Smooth muscle cell (in vitro differentiated cells): ENCODE results near the gene CDKAL1. TPM values are rescaled to one million over a fixed set of nuclear protein-coding genes. Genes with fewer than 3 reads are reported as not detected.

Experiments
- DNase-seq: peaks from one replicate; lab custom pipeline; 2025; ENCODE audit not compliant: unreplicated experiment; lab: John Stamatoyannopoulos, UW
- H2AFZ ChIP-seq: fragments of 200-600 bp; sonication (generic); 2 replicates; pipeline ENCODE4 v1.6.0; 2016; ENCODE audit warnings: antibody characterized with exemption, low read depth, mild to moderate bottlenecking
- H3F3A ChIP-seq: fragments of 200-600 bp; sonication (generic); 2 replicates; pipeline ENCODE4 v1.6.0; 2017; ENCODE audit warnings: antibody characterized with exemption, low read depth
- H3K27ac ChIP-seq: fragments of 200-600 bp; sonication (generic); 2 replicates; pipeline ENCODE4 v1.5.1; 2016; ENCODE audit warnings: low read depth, mild to moderate bottlenecking
- H3K27me3 ChIP-seq: fragments of 200-600 bp; sonication (generic); 2 replicates; pipeline ENCODE4 v1.6.1; 2016; ENCODE audit warnings: low read depth, mild to moderate bottlenecking
- H3K36me3 ChIP-seq: fragments of 200-600 bp; sonication (generic); 2 replicates; pipeline ENCODE4 v1.5.1; 2016; ENCODE audit warnings: low read depth
- H3K4me1 ChIP-seq: fragments of 200-600 bp; sonication (generic); 2 replicates; pipeline ENCODE4 v1.5.1; 2016; ENCODE audit warnings: low read depth
- H3K4me2 ChIP-seq: fragments of 200-600 bp; sonication (generic); 2 replicates; pipeline ENCODE4 v1.6.0; 2016; ENCODE audit warnings: mild to moderate bottlenecking
- H3K4me3 ChIP-seq: fragments of 200-600 bp; sonication (generic); 2 replicates; pipeline ENCODE4 v1.5.1; 2016; ENCODE audit warnings: mild to moderate bottlenecking
- H3K79me2 ChIP-seq: fragments of 200-600 bp; sonication (generic); 2 replicates; pipeline ENCODE4 v1.6.0; 2016; ENCODE audit warnings: low read depth, mild to moderate bottlenecking
- H3K9ac ChIP-seq: fragments of 200-600 bp; sonication (generic); 2 replicates; pipeline ENCODE4 v1.6.0; 2016; ENCODE audit warnings: low read depth
- H3K9me3 ChIP-seq: fragments of 200-600 bp; sonication (generic); replicated peaks from 2 replicates; pipeline ENCODE4 v1.5.1; 2016; ENCODE audit warnings: low read depth
- H4K20me1 ChIP-seq: fragments of 200-600 bp; sonication (generic); 2 replicates; pipeline ENCODE4 v1.6.0; 2016; ENCODE audit warnings: low read depth
- CTCF ChIP-seq: fragments of 200-600 bp; sonication (generic); IDR thresholded peaks from 2 replicates; pipeline ENCODE4 v1.5.1; 2017; ENCODE audit warnings: borderline replicate concordance, mild to moderate bottlenecking, antibody characterized with exemption; ENCODE audit not compliant: insufficient read depth, poor library complexity, severe bottlenecking
- WGBS: methylation state at CpG from one replicate; pipeline ENCODE4 v1.1.7; 2016; ENCODE audit warnings: low lambda C conversion rate; 5-methylcytosine and 5-hydroxymethylcytosine counted together
- polyA plus RNA-seq: library from polyadenylated mRNA; unstranded; fragments of >200 nt; fragmentation: Nextera tagmentation; extraction: Ambion mirVana; gene quantifications from 2 replicates; pipeline ENCODE4 v1.2.1, GENCODE V29; 2016
- total RNA-seq: library from RNA; depleted of rRNA; stranded (reverse); fragments of >200 nt; gene quantifications from 2 replicates; pipeline ENCODE4 v1.2.3, GENCODE V29; 2014

The CDKAL1 gene
- total and polyA plus RNA-seq, 2 experiments from 2014 or later = 16.5 to 16.6 TPM

- no peak for TF ChIP-seq CTCF
- no peaks in the 10 kb centered on the region for H3F3A ChIP-seq
- WGBS = 91% methylated on average over 3 of the region's 3 CpGs
Observed at GRCh38 chr6:21202521-21202920, 668.3 kb downstream of the CDKAL1 start.

DNA sequence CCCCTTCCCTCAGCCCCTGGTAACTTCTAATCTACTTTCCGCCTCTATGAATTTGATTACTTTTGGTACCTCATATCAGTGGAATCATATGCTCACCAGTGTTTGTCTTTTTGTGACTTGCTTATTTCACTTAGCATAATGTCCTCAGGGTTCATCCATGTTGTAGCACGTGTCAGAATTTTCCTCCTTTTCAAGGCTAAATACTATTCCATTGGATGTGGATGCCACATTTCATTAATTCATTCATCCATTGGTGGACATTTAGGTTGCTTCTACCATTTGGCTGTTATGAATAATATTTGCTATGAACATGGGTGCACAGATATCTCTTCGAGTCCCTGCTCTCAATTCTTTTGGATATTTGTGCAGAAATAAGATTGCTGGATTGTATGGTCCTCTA lies 670.7 kb downstream of the CDKAL1 start:
- DNase-seq = no peak
- no peak for TF ChIP-seq CTCF
- H3K79me2 ChIP-seq = no peaks in the 10 kb centered on the region
- H3K9me3 ChIP-seq = no peaks in the 10 kb centered on the region
- no peaks in the 10 kb centered on the region for H3K27me3 ChIP-seq
- whole genome bisulfite sequencing = 60% methylated on average over 3 of the region's 3 CpGs
- H3K36me3 ChIP-seq = no peaks in the 10 kb centered on the region
- no peak overlapping the region for H3K4me3 ChIP-seq
- no peak overlapping the region for H3K4me2 ChIP-seq
- no peak overlapping the region for H3K27ac ChIP-seq
- H3K4me1 ChIP-seq = peaks cover 13% of the 10 kb centered on the region
- H3K9ac ChIP-seq = no peak overlapping the region
- H3F3A ChIP-seq = no peaks in the 10 kb centered on the region
- H2AFZ ChIP-seq = no peak overlapping the region
- no peaks in the 10 kb centered on the region for H4K20me1 ChIP-seq

More at GRCh38 chr6:21202521-21202920, 668.3 kb downstream of the CDKAL1 start:
- DNase-seq = no peak
- H3K79me2 ChIP-seq = no peaks in the 10 kb centered on the region
- H4K20me1 ChIP-seq = no peaks in the 10 kb centered on the region
- H2AFZ ChIP-seq = no peak overlapping the region
- H3K9me3 ChIP-seq = no peaks in the 10 kb centered on the region
- H3K9ac ChIP-seq = no peak overlapping the region
- H3K4me3 ChIP-seq = no peak overlapping the region
- H3K4me2 ChIP-seq = no peak overlapping the region
- H3K36me3 ChIP-seq = no peaks in the 10 kb centered on the region
- peaks cover 30% of the 10 kb centered on the region for H3K4me1 ChIP-seq
- H3K27ac ChIP-seq = no peak overlapping the region
- no peaks in the 10 kb centered on the region for H3K27me3 ChIP-seq

DNA sequence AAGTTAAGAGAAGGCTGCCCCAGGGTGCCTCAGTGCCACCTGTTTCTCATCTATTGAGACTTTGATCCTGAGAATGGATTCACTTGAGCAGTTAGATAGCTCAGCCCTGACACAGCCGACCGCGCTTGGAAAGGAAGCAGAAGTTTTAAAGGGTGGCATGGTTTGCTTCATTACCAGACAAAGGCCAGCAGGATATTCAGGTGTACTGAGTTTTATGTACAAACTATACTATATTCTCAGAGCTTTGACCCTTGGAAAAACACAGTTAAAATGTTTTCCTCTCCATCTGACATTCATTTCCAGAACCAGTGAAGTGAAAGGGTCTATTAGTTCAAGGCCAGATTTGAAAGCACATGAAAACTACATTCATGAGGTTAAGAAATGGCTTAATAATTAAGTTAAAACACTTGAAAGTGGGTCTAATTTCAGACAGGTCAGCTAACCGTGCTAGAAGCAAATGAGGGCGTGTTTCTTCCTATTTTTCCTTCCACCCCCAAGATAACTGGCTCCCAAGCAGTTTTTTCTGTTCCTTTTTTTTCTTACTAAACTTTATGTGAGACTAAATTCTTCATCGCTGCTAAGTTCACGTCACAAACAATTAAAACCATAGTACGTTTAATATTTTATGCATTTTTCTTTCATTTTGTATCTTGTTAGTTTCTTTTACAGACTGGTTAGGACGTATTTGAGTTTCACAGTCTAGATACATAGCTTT lies 674.0 kb downstream of the CDKAL1 start:
- Histone ChIP-seq H3K4me1 (no peaks in the 10 kb centered on the region), H3K36me3 (no peaks in the 10 kb centered on the region), H3K9me3 (no peaks in the 10 kb centered on the region), H3K4me3 (no peak overlapping the region), H3K4me2 (no peak overlapping the region), H3K27me3 (no peaks in the 10 kb centered on the region), H4K20me1 (no peaks in the 10 kb centered on the region), H3K9ac (no peak overlapping the region), H3K27ac (no peak overlapping the region), H3K79me2 (no peaks in the 10 kb centered on the region), H2AFZ (no peak overlapping the region), H3F3A (no peaks in the 10 kb centered on the region)
- WGBS = 92% methylated on average over 9 of the region's 9 CpGs
- TF ChIP-seq CTCF = no peak
- DNase-seq = no peak

- H3K79me2 ChIP-seq = no peaks in the 10 kb centered on the region
- H3K36me3 ChIP-seq = no peaks in the 10 kb centered on the region
- H3K4me3 ChIP-seq = no peak overlapping the region
- H2AFZ ChIP-seq = no peak overlapping the region
- H4K20me1 ChIP-seq = no peaks in the 10 kb centered on the region
- H3K27me3 ChIP-seq = no peaks in the 10 kb centered on the region
- H3K9me3 ChIP-seq = no peaks in the 10 kb centered on the region
- no peak for DNase-seq
- no peak overlapping the region for H3K4me2 ChIP-seq
- H3K27ac ChIP-seq = no peak overlapping the region
- no peak overlapping the region for H3K9ac ChIP-seq
- no peaks in the 10 kb centered on the region for H3F3A ChIP-seq
- no peaks in the 10 kb centered on the region for H3K4me1 ChIP-seq
- TF ChIP-seq CTCF = no peak
- WGBS = 91% methylated on average over 5 of the region's 5 CpGs
Observed at GRCh38 chr6:21208796-21209186, 674.5 kb downstream of the CDKAL1 start.
